OCI-LY3 (cell line): ENCODE measurements around the gene BRD2.

Experiments used
- H2AFZ ChIP-seq: fragments of 200-600, 300-600 bp; shearing (Covaris generic); 2 replicates; pipeline ENCODE4 v1.6.0; 2014; ENCODE audit warnings: antibody characterized with exemption, low read depth, low read length
- H3K27ac ChIP-seq: fragments of 200-600, 300-600 bp; sonication (generic); 2 replicates; pipeline ENCODE4 v1.5.1; 2014; ENCODE audit warnings: mild to moderate bottlenecking, low read length, moderate library complexity, mixed read lengths
- H3K27me3 ChIP-seq: fragments of 200-600, 300-600 bp; sonication (generic); 2 replicates; pipeline ENCODE4 v1.6.1; 2014; ENCODE audit warnings: low read depth, low read length, mixed read lengths
- H3K36me3 ChIP-seq: fragments of 200-600, 300-600 bp; sonication (generic); replicated peaks from 2 replicates; pipeline ENCODE3; 2014; ENCODE audit warnings: low read depth, low read length, mixed read lengths
- H3K4me1 ChIP-seq: fragments of 300-600, 200-600 bp; sonication (generic); 2 replicates; pipeline ENCODE4 v1.6.1; 2014; ENCODE audit warnings: low read length, mixed read lengths
- H3K4me2 ChIP-seq: fragments of 200-600, 300-600 bp; sonication (generic); 2 replicates; pipeline ENCODE4 v1.6.1; 2014; ENCODE audit warnings: low read length, mixed read lengths
- H3K4me3 ChIP-seq: fragments of 300-600, 200-600 bp; sonication (generic); 2 replicates; pipeline ENCODE4 v1.5.1; 2014; ENCODE audit warnings: antibody characterized with exemption, mild to moderate bottlenecking, low read length, moderate library complexity
- H3K79me2 ChIP-seq: fragments of 300-600, 200-600 bp; shearing (Covaris generic); 2 replicates; pipeline ENCODE4 v1.6.1; 2014; ENCODE audit warnings: mild to moderate bottlenecking, low read length, mixed read lengths
- H3K9ac ChIP-seq: fragments of 300-600, 200-600 bp; shearing (Covaris generic); 2 replicates; pipeline ENCODE4 v1.6.0; 2014; ENCODE audit warnings: mild to moderate bottlenecking, low read length, moderate library complexity
- H3K9me3 ChIP-seq: fragments of 200-600, 300-600 bp; shearing (Covaris generic); 2 replicates; pipeline ENCODE4 v1.6.1; 2014; ENCODE audit warnings: low read length, mixed read lengths; ENCODE audit not compliant: insufficient read depth
- H4K20me1 ChIP-seq: fragments of 200-600, 300-600 bp; sonication (generic); 2 replicates; pipeline ENCODE4 v1.6.1; 2016; ENCODE audit warnings: low read length, mixed read lengths; ENCODE audit not compliant: insufficient read depth
- CTCF ChIP-seq: fragments of 200-600, 300-600 bp; sonication (generic); IDR thresholded peaks from 2 replicates; pipeline ENCODE4 v1.5.1; 2014; ENCODE audit warnings: antibody characterized with exemption, low read length, low read depth
- EZH2phosphoT487 ChIP-seq: fragments of 200-600 bp; shearing (Covaris generic); IDR thresholded peaks from 2 replicates; pipeline ENCODE4 v1.6.1; 2018; ENCODE audit warnings: antibody characterized with exemption, mixed run types, low read depth

BRD2 gene

DNA sequence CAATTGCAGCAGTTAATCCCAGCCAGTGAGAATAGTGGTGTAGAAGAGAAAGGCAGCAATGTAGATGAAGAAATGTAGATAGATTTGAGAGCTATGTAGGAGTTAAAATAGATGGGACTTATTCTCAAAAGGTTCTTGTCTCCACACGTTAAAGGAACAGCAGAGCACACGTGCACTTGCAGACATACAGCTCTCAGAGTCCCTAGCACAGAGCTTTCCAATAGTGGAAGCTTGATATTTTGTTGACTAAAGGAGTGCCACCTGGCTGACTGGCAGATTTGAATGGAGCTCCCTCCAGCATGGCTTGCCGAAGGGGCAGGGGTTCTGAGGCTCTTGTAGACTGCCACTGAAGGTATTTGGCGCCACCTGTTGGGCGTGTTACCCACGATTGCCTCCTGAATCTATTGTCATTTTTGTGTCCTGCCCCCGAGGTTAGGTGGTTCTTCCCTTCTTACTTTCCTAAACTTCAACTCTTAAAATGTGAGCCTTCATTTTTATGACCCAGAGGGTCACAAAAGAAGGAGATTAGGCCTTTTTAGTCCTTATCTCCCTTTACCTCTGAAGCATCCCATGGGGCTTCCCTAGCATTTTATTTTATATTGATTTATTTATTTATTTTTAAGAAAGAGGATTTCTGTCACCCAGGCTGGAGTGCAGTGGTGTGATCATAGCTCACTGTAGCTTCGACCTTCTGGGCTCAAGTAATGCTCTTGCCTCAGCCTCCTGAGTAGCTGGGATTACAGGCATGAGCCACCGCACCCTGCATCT lies 16.4 kb downstream of the BRD2 start:
- Histone ChIP-seq H2AFZ (no peak overlapping the region), H3K79me2 (peaks cover 8% of the 10 kb centered on the region; the same call in 1 of the 2 replicates), H3K4me2 (no peak overlapping the region), H3K27ac (peak overlapping the region; percentile 52), H3K36me3 (peaks cover 31% of the 10 kb centered on the region), H3K9me3 (no peaks in the 10 kb centered on the region), H3K4me3 (no peak overlapping the region), H3K27me3 (no peaks in the 10 kb centered on the region), H3K4me1 (peaks cover 4% of the 10 kb centered on the region; the same call in 1 of the 2 replicates), H4K20me1 (peaks cover 34% of the 10 kb centered on the region), H3K9ac (no peak overlapping the region)
- TF ChIP-seq EZH2phosphoT487 (no peak), CTCF (peak; percentile 80)

- H3K27me3 ChIP-seq: no peaks in the 10 kb centered on the region
- no peak overlapping the region for H3K4me3 ChIP-seq
- H3K27ac ChIP-seq: no peak overlapping the region
- H3K36me3 ChIP-seq: no peaks in the 10 kb centered on the region
- H2AFZ ChIP-seq: no peak overlapping the region
- H4K20me1 ChIP-seq: peaks cover 1% of the 10 kb centered on the region; the same call in 1 of the 2 replicates
- H3K79me2 ChIP-seq: no peaks in the 10 kb centered on the region
- H3K9ac ChIP-seq: no peak overlapping the region
- no peaks in the 10 kb centered on the region for H3K9me3 ChIP-seq
- no peak overlapping the region for H3K4me2 ChIP-seq
- TF ChIP-seq EZH2phosphoT487: no peak
- TF ChIP-seq CTCF: no peak
- peaks cover 4% of the 10 kb centered on the region; the same call in 1 of the 2 replicates for H3K4me1 ChIP-seq
These were observed 21.0 kb downstream of the BRD2 start for GRCh38 chr6:32989368-32989767.

- no peak overlapping the region for H3K4me3 ChIP-seq
- TF ChIP-seq CTCF (no peak), EZH2phosphoT487 (no peak)
- no peaks in the 10 kb centered on the region for H4K20me1 ChIP-seq
- H3K4me2 ChIP-seq: no peak overlapping the region
- H3K9ac ChIP-seq: no peak overlapping the region
- no peaks in the 10 kb centered on the region for H3K9me3 ChIP-seq
- no peak overlapping the region for H3K27ac ChIP-seq
- no peak overlapping the region for H2AFZ ChIP-seq
- peaks cover 4% of the 10 kb centered on the region; the same call in 1 of the 2 replicates for H3K4me1 ChIP-seq
- 0 out of 2 replicates have a peak, but pooled peaks cover 5% of the 10 kb centered on the region for H3K27me3 ChIP-seq
- no peaks in the 10 kb centered on the region for H3K79me2 ChIP-seq
- no peaks in the 10 kb centered on the region for H3K36me3 ChIP-seq
These were observed 23.6 kb downstream of the BRD2 start for GRCh38 chr6:32991972-32992371.

DNA sequence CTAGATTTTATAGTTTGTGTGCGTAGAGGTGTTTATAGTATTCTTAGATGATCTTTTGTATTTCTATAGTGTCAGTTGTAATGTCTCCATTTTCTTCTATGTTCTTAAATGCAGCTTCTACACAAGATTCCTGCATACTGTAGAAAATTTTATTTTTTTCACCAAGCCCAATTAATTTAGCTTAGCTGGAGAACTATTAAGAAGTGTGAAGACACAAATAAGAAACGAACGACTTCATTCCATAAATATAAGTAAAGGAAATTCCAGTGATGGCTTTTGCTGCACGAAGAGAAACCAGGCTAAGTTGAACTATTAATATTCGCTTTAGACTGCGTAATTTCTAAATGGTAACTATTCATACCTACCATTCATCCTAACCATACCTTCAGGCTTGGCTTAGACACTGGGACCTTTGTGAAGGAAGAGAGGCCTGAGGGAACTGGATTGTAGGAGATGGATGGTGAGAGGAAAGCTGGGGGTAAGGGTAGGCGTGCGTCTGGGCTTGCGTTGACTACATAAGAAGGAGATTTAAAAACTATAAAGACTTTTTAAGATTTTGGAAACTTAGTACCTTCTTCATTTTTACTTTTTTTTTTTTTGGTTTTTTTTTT lies 25.1 kb downstream of the BRD2 start:
- no peaks in the 10 kb centered on the region for H4K20me1 ChIP-seq
- no peak overlapping the region for H3K4me2 ChIP-seq
- no peaks in the 10 kb centered on the region for H3K79me2 ChIP-seq
- no peaks in the 10 kb centered on the region for H3K9me3 ChIP-seq
- H2AFZ ChIP-seq: no peak overlapping the region
- 0 out of 2 replicates have a peak, but pooled peaks cover 5% of the 10 kb centered on the region for H3K27me3 ChIP-seq
- no peak overlapping the region for H3K27ac ChIP-seq
- H3K4me3 ChIP-seq: no peak overlapping the region
- no peaks in the 10 kb centered on the region for H3K36me3 ChIP-seq
- H3K4me1 ChIP-seq: peaks cover 4% of the 10 kb centered on the region; the same call in 1 of the 2 replicates
- H3K9ac ChIP-seq: no peak overlapping the region
- TF ChIP-seq CTCF: no peak
- no peak for TF ChIP-seq EZH2phosphoT487
